ENCODE data around the gene KIF20A.
A peak's percentile ranks its signal among the peaks of the same experiment; 100 is the strongest.
"Not testable (repeated sequence)": the region's sequence is repeated elsewhere in the genome, so short reads cannot be mapped to it uniquely, and the experiment has no call there.

Gene KIF20A

DNA sequence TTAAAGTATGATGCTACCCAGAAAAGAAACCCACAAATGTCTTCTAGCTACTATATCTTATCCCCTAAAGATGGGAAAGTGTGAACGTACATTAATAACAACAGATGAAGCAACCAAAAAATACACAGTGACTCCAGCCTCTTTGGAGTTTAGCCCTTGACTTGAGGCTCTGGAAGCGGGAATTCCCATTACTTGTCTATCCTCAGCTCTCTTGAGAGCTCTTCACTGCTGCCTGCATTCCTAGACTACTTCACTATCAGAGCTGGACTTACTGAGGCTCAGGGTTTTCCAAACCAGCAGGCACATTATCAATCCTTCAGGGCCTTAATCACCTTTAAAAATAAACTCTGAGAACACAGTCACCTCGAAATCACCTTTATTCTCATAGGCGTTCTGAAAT, 38.6 kb upstream of the KIF20A start:
- no peak overlapping the region for H3K23ac ChIP-seq (ENCODE audit: low read length)
- H3K4me2 ChIP-seq (ENCODE audit: low read length) = no peak overlapping the region
- no peak overlapping the region for H3K18ac ChIP-seq (ENCODE audit: low read length)
- WGBS (ENCODE audit: extremely low coverage, insufficient coverage, low lambda C conversion rate) = no CpG with 5 or more reads among the region's 4 CpGs
- H3K4ac ChIP-seq (ENCODE audit: low read depth, low read length) = no peak overlapping the region
- no peak overlapping the region for H2BK5ac ChIP-seq (ENCODE audit: low read length)
- H4K8ac ChIP-seq (ENCODE audit: low read depth, low read length) = no peak overlapping the region
- no peak for DNase-seq
- H3K4me3 ChIP-seq (ENCODE audit: low read length) = no peak overlapping the region
- no peak overlapping the region for H3K56ac ChIP-seq (ENCODE audit: low read length)
- no peak overlapping the region for H3K27ac ChIP-seq (ENCODE audit: low read depth, low read length)
- no peaks in the 10 kb centered on the region for H3K36me3 ChIP-seq (ENCODE audit: control insufficient read depth, insufficient read depth, low read length)
- no peak overlapping the region for H2AK5ac ChIP-seq (ENCODE audit: low read length)
- H3K9ac ChIP-seq (ENCODE audit: low read length) = no peak overlapping the region
- no peak overlapping the region for H2BK15ac ChIP-seq (replicated peaks; ENCODE audit: low read depth)
- no peaks in the 10 kb centered on the region for H3K27me3 ChIP-seq (ENCODE audit: insufficient read depth, low read length, poor library complexity)
- no peaks in the 10 kb centered on the region for H3K79me2 ChIP-seq (ENCODE audit: control insufficient read depth, insufficient read depth, low read length)
- no peaks in the 10 kb centered on the region for H3K4me1 ChIP-seq (ENCODE audit: control insufficient read depth, low read depth, low read length)
- no peaks in the 10 kb centered on the region for H3K79me1 ChIP-seq (ENCODE audit: low read length)
- H4K5ac ChIP-seq (ENCODE audit: low read length) = no peak overlapping the region
- no peak overlapping the region for H2BK120ac ChIP-seq (ENCODE audit: low read depth, low read length)

DNA sequence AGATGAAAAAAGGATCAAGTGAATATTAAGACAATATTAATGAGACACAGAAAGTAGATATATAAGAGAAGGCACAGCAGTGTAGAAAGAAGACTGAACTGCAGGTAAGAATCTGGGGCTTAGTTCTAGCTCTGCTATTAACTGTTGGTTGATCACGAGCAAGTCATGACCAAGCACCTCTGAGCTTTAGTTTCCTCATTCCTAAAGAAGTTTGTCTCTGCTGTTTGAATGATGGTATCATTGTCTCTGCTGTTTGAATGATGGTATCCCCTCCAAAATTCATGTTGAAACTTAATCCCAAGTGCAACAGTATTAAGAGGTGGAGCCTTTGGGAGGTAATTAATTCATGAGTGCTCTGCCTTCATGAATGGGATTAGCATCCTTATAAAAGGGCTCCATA, 37.2 kb upstream of the KIF20A start:
- H3K79me2 ChIP-seq (ENCODE audit: control insufficient read depth, insufficient read depth, low read length) = no peaks in the 10 kb centered on the region
- H3K27ac ChIP-seq (ENCODE audit: low read depth, low read length) = no peak overlapping the region
- no peak overlapping the region for H2AK5ac ChIP-seq (ENCODE audit: low read length)
- H2BK5ac ChIP-seq (ENCODE audit: low read length) = no peak overlapping the region
- no peaks in the 10 kb centered on the region for H3K4me1 ChIP-seq (ENCODE audit: control insufficient read depth, low read depth, low read length)
- no peak overlapping the region for H3K56ac ChIP-seq (ENCODE audit: low read length)
- no peak overlapping the region for H4K8ac ChIP-seq (ENCODE audit: low read depth, low read length)
- no peak overlapping the region for H3K4me3 ChIP-seq (ENCODE audit: low read length)
- H3K36me3 ChIP-seq (ENCODE audit: control insufficient read depth, insufficient read depth, low read length) = no peaks in the 10 kb centered on the region
- H3K23ac ChIP-seq (ENCODE audit: low read length) = no peak overlapping the region
- H2BK120ac ChIP-seq (ENCODE audit: low read depth, low read length) = no peak overlapping the region
- no peak overlapping the region for H2BK15ac ChIP-seq (replicated peaks; ENCODE audit: low read depth)
- DNase-seq = no peak
- H3K9ac ChIP-seq (ENCODE audit: low read length) = no peak overlapping the region
- no CpG with 5 or more reads among the region's 1 CpG for WGBS (ENCODE audit: extremely low coverage, insufficient coverage, low lambda C conversion rate)
- H3K27me3 ChIP-seq (ENCODE audit: insufficient read depth, low read length, poor library complexity) = no peaks in the 10 kb centered on the region
- H4K5ac ChIP-seq (ENCODE audit: low read length) = no peak overlapping the region
- H3K4ac ChIP-seq (ENCODE audit: low read depth, low read length) = no peak overlapping the region
- H3K4me2 ChIP-seq (ENCODE audit: low read length) = no peak overlapping the region
- H3K79me1 ChIP-seq (ENCODE audit: low read length) = no peaks in the 10 kb centered on the region
- no peak overlapping the region for H3K18ac ChIP-seq (ENCODE audit: low read length)

DNA sequence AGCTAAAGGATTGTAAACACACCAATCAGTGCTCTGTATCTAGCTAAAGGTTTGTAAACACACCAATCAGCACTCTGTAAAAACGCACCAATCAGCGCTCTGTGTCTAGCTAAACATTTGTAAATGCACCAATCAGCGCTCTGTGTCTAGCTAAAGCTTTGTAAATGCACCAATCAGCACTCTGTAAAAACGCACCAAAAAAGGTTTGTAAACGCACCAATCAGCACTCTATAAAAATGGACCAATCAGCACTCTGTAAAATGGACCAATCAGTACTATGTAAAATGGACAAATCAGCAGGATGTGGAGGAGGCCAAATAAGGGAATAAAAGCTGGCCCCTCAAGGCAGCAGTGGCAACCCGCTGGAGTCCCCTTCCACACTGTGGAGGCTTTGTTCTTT, 35.3 kb upstream of the KIF20A start:
- H4K8ac ChIP-seq (ENCODE audit: low read depth, low read length); H4K5ac ChIP-seq (ENCODE audit: low read length); H3K27me3 ChIP-seq (ENCODE audit: insufficient read depth, low read length, poor library complexity); H3K79me1 ChIP-seq (ENCODE audit: low read length); H3K18ac ChIP-seq (ENCODE audit: low read length); H3K4me1 ChIP-seq (ENCODE audit: control insufficient read depth, low read depth, low read length); H3K27ac ChIP-seq (ENCODE audit: low read depth, low read length); H3K9ac ChIP-seq (ENCODE audit: low read length); H3K4ac ChIP-seq (ENCODE audit: low read depth, low read length); H3K4me2 ChIP-seq (ENCODE audit: low read length); H3K56ac ChIP-seq (ENCODE audit: low read length); H3K4me3 ChIP-seq (ENCODE audit: low read length); H3K36me3 ChIP-seq (ENCODE audit: control insufficient read depth, insufficient read depth, low read length); H2BK15ac ChIP-seq (replicated peaks; ENCODE audit: low read depth); H2BK120ac ChIP-seq (ENCODE audit: low read depth, low read length); DNase-seq; H3K79me2 ChIP-seq (ENCODE audit: control insufficient read depth, insufficient read depth, low read length); H2BK5ac ChIP-seq (ENCODE audit: low read length); H3K23ac ChIP-seq (ENCODE audit: low read length); H2AK5ac ChIP-seq (ENCODE audit: low read length): not testable (repeated sequence)
- WGBS (ENCODE audit: extremely low coverage, insufficient coverage, low lambda C conversion rate) = no CpG with 5 or more reads among the region's 6 CpGs

DNA sequence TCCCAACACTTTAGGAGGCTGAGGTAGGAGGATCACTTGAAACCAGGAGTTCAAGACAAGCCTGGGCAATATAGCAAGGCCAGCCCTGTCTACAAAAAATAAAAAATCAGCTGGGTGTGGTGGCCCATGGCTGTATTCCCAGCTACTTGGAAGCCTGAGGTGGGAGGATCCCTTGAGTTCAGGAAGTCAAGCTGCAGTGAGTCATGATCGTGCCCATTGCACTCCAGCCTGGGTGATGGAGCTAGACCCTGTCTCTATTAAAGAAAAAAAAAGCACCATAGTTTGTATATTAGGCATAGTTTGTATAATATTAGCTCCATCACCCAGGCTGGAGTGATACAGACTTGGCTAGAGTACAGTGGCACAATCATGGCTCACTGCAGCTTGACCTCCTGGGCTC, 30.1 kb upstream of the KIF20A start:
- no peak overlapping the region for H3K18ac ChIP-seq (ENCODE audit: low read length)
- no peak overlapping the region for H3K23ac ChIP-seq (ENCODE audit: low read length)
- H2BK15ac ChIP-seq (replicated peaks; ENCODE audit: low read depth) = no peak overlapping the region
- H3K4me2 ChIP-seq (ENCODE audit: low read length) = no peak overlapping the region
- no peak overlapping the region for H3K4me3 ChIP-seq (ENCODE audit: low read length)
- no peak overlapping the region for H2BK5ac ChIP-seq (ENCODE audit: low read length)
- no peak overlapping the region for H3K27ac ChIP-seq (ENCODE audit: low read depth, low read length)
- H3K9ac ChIP-seq (ENCODE audit: low read length) = no peak overlapping the region
- no peak overlapping the region for H3K56ac ChIP-seq (ENCODE audit: low read length)
- DNase-seq = no peak
- H4K8ac ChIP-seq (ENCODE audit: low read depth, low read length) = no peak overlapping the region
- no peaks in the 10 kb centered on the region for H3K79me2 ChIP-seq (ENCODE audit: control insufficient read depth, insufficient read depth, low read length)
- H2BK120ac ChIP-seq (ENCODE audit: low read depth, low read length) = no peak overlapping the region
- WGBS (ENCODE audit: extremely low coverage, insufficient coverage, low lambda C conversion rate) = no CpG with 5 or more reads among the region's 1 CpG
- no peak overlapping the region for H2AK5ac ChIP-seq (ENCODE audit: low read length)
- H4K5ac ChIP-seq (ENCODE audit: low read length) = no peak overlapping the region
- no peak overlapping the region for H3K4ac ChIP-seq (ENCODE audit: low read depth, low read length)
- H3K36me3 ChIP-seq (ENCODE audit: control insufficient read depth, insufficient read depth, low read length) = no peaks in the 10 kb centered on the region
- H3K27me3 ChIP-seq (ENCODE audit: insufficient read depth, low read length, poor library complexity) = no peaks in the 10 kb centered on the region
- H3K79me1 ChIP-seq (ENCODE audit: low read length) = no peaks in the 10 kb centered on the region
- no peaks in the 10 kb centered on the region for H3K4me1 ChIP-seq (ENCODE audit: control insufficient read depth, low read depth, low read length)

DNA sequence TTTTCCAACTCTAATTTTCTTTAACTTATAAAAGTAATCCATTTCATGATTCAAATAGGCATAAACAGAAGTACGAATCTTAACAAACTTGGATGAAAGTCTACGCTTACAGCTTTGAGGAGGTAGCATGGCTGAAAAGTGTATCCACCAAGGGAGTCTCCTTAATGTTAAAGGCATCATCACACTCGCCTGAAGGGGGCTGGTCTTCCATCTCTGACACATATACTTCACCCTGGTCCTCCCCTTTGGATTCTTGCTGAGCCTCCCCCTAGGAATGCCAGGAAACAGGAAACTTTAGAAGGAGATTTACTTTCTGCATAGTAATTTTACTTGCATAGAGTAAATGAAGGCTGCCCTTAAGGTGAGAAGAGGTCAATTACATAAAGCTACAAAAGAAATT, 29.4 kb upstream of the KIF20A start:
- H2AK5ac ChIP-seq (ENCODE audit: low read length) = no peak overlapping the region
- no peak overlapping the region for H2BK15ac ChIP-seq (replicated peaks; ENCODE audit: low read depth)
- H3K4me1 ChIP-seq (ENCODE audit: control insufficient read depth, low read depth, low read length) = no peaks in the 10 kb centered on the region
- no peak overlapping the region for H3K23ac ChIP-seq (ENCODE audit: low read length)
- H3K4me3 ChIP-seq (ENCODE audit: low read length) = no peak overlapping the region
- no peaks in the 10 kb centered on the region for H3K79me2 ChIP-seq (ENCODE audit: control insufficient read depth, insufficient read depth, low read length)
- no peak overlapping the region for H2BK120ac ChIP-seq (ENCODE audit: low read depth, low read length)
- no peak overlapping the region for H3K4me2 ChIP-seq (ENCODE audit: low read length)
- H3K9ac ChIP-seq (ENCODE audit: low read length) = no peak overlapping the region
- H4K8ac ChIP-seq (ENCODE audit: low read depth, low read length) = no peak overlapping the region
- no peaks in the 10 kb centered on the region for H3K79me1 ChIP-seq (ENCODE audit: low read length)
- no peak overlapping the region for H4K5ac ChIP-seq (ENCODE audit: low read length)
- no peaks in the 10 kb centered on the region for H3K36me3 ChIP-seq (ENCODE audit: control insufficient read depth, insufficient read depth, low read length)
- no peak overlapping the region for H3K56ac ChIP-seq (ENCODE audit: low read length)
- no peak overlapping the region for H2BK5ac ChIP-seq (ENCODE audit: low read length)
- H3K27me3 ChIP-seq (ENCODE audit: insufficient read depth, low read length, poor library complexity) = no peaks in the 10 kb centered on the region
- peak; percentile 68 for DNase-seq
- no CpG with 5 or more reads among the region's 3 CpGs for WGBS (ENCODE audit: extremely low coverage, insufficient coverage, low lambda C conversion rate)
- no peak overlapping the region for H3K18ac ChIP-seq (ENCODE audit: low read length)
- no peak overlapping the region for H3K4ac ChIP-seq (ENCODE audit: low read depth, low read length)
- H3K27ac ChIP-seq (ENCODE audit: low read depth, low read length) = no peak overlapping the region

GRCh38 chr5:138155977-138156376, 22.9 kb upstream of the KIF20A start:
- no CpG with 5 or more reads among the region's 9 CpGs for WGBS (ENCODE audit: extremely low coverage, insufficient coverage, low lambda C conversion rate)
- H3K36me3 ChIP-seq (ENCODE audit: control insufficient read depth, insufficient read depth, low read length) = peaks cover 17% of the 10 kb centered on the region
- H2BK5ac ChIP-seq (ENCODE audit: low read length); H2BK15ac ChIP-seq (replicated peaks; ENCODE audit: low read depth); H3K79me2 ChIP-seq (ENCODE audit: control insufficient read depth, insufficient read depth, low read length); H3K23ac ChIP-seq (ENCODE audit: low read length); DNase-seq; H4K8ac ChIP-seq (ENCODE audit: low read depth, low read length); H3K79me1 ChIP-seq (ENCODE audit: low read length); H4K5ac ChIP-seq (ENCODE audit: low read length); H3K4me2 ChIP-seq (ENCODE audit: low read length); H3K4ac ChIP-seq (ENCODE audit: low read depth, low read length); H3K4me1 ChIP-seq (ENCODE audit: control insufficient read depth, low read depth, low read length); H2AK5ac ChIP-seq (ENCODE audit: low read length); H2BK120ac ChIP-seq (ENCODE audit: low read depth, low read length); H3K9ac ChIP-seq (ENCODE audit: low read length); H3K27me3 ChIP-seq (ENCODE audit: insufficient read depth, low read length, poor library complexity); H3K27ac ChIP-seq (ENCODE audit: low read depth, low read length); H3K4me3 ChIP-seq (ENCODE audit: low read length); H3K56ac ChIP-seq (ENCODE audit: low read length); H3K18ac ChIP-seq (ENCODE audit: low read length): not testable (repeated sequence)
